ENCODE data around the gene TRMT10B. TPM values are rescaled to one million over a fixed set of nuclear protein-coding genes. Genes with fewer than 3 reads are reported as not detected.
"Not testable (repeated sequence)": the region's sequence is repeated elsewhere in the genome, so short reads cannot be mapped to it uniquely, and the experiment has no call there.

TRMT10B gene
- total and polyA plus RNA-seq, 8 donors, result 2.7 to 10.5 (median 5.1) TPM

DNA sequence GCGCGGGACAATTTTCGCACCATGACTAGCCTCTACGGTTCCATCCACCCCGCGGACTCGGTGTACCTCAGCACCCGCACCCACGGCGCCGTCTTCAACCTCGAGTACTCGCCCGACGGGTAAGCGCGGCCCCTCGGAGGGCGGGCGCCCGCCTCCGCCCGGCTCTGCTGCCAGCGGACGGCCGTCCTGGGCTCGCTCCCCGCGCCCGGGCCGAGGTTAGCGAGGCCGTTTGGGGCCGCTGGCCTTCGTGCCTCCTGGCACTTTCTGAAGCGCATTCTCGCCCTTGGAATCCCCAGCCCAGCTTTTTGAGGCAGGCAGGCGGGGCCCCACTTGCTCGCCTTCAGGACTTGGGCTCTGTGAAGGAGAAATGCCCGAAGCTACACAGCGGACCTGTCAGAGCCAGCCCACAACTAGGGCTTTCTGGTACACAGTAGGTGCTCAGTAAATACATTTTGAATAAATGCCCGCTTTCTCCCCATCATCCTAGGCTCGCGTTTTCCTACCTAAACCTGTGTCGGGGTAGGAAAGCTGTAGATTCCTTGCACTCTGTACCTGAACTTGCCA, 47.8 kb downstream of the TRMT10B start:
- TF ChIP-seq POLR2AphosphoS5 (IDR thresholded peaks at IDR 0.05) (no peak), POLR2A (IDR thresholded peaks at IDR 0.05) (no peak), EP300 (IDR thresholded peaks at IDR 0.05) (no peak), CTCF (IDR thresholded peaks at IDR 0.05) (no peak)
- peak; percentile 37 to 72 for DNase-seq
- Histone ChIP-seq H3K27ac (peak overlapping the region; percentile 89 to 96 (median 91)), H3K9me3 (no peaks in the 10 kb centered on the region), H3K27me3 (no peaks in the 10 kb centered on the region), H3K36me3 (peaks cover 0 to 3% (median 0%) of the 10 kb centered on the region in 4 donors), H3K4me3 (peak overlapping the region; percentile 90 to 98 (median 96)), H3K4me1 (peaks cover 14 to 53% (median 40%) of the 10 kb centered on the region in 4 donors)
- WGBS, 5 donors, result 0 to 5% (median 1%) methylated on average over 11 to 45 of the region's 45 CpGs
- intact Hi-C loops (cut with DNase I; ENCODE audit: low total_unique reads), result no loop called here

- Histone ChIP-seq H3K4me3 (peak overlapping the region; percentile 90 to 98 (median 96)), H3K36me3 (no peaks in the 10 kb centered on the region), H3K27me3 (no peaks in the 10 kb centered on the region), H3K4me1 (peaks cover 14 to 58% (median 40%) of the 10 kb centered on the region in 4 donors), H3K9me3 (no peaks in the 10 kb centered on the region), H3K27ac (peak overlapping the region in 2 of 5 donors; percentile 91 to 96)
- intact Hi-C loops (cut with DNase I; ENCODE audit: low total_unique reads), result no loop called here
- 41 to 50% (median 44%) methylated on average over 10 of the region's 10 CpGs for WGBS, 5 donors
- TF ChIP-seq EP300 (IDR thresholded peaks at IDR 0.05) (no peak), POLR2AphosphoS5 (IDR thresholded peaks at IDR 0.05) (no peak), CTCF (IDR thresholded peaks at IDR 0.05) (no peak), POLR2A (IDR thresholded peaks at IDR 0.05) (no peak)
- DNase-seq, result no peak
These were observed 48.5 kb downstream of the TRMT10B start for GRCh38 chr9:37801959-37802711.

- Histone ChIP-seq H3K27me3 (no peaks in the 10 kb centered on the region), H3K9me3 (no peaks in the 10 kb centered on the region), H3K36me3 (peaks cover 0 to 12% (median 3%) of the 10 kb centered on the region in 4 donors), H3K4me1 (peaks cover 14 to 49% (median 31%) of the 10 kb centered on the region in 4 donors), H3K27ac (no peak overlapping the region), H3K4me3 (no peak overlapping the region)
- TF ChIP-seq EP300 (IDR thresholded peaks at IDR 0.05), result no peak
- TF ChIP-seq POLR2A (IDR thresholded peaks at IDR 0.05), result no peak
- TF ChIP-seq POLR2AphosphoS5 (IDR thresholded peaks at IDR 0.05), result no peak
- no peak for TF ChIP-seq CTCF (IDR thresholded peaks at IDR 0.05)
- DNase-seq, result peak in 1 of 2 donors; percentile 19
- intact Hi-C loops (cut with DNase I; ENCODE audit: low total_unique reads), result no loop called here
- WGBS, 5 donors, result 70 to 75% (median 71%) methylated on average over 4 of the region's 4 CpGs
These were observed 52.7 kb downstream of the TRMT10B start for GRCh38 chr9:37806271-37806670.

DNA sequence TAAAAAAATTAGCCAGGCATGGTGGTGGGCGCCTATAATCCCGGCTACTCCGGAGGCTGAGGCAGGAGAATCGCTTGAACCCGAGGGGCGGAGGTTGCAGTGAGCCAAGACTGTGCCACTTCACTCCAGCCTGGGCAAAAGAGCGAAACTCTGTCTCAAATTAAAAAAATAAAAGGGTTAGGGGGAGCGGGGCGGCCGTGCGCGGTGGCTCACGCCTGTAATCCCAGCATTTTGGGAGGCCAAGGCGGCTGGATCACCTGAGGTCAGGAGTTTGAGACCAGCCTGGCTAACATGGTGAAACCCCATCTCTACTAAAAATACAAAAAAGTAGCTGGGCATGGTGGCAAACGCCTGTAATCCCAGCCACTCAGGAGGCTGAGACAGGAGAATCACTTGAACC, 56.1 kb downstream of the TRMT10B start:
- intact Hi-C loops (cut with DNase I; ENCODE audit: low total_unique reads); H3K27ac ChIP-seq; H3K27me3 ChIP-seq; H3K4me3 ChIP-seq; DNase-seq; H3K9me3 ChIP-seq: not testable (repeated sequence)
- H3K36me3 ChIP-seq, result peaks cover 0 to 12% (median 3%) of the 10 kb centered on the region in 4 donors
- WGBS, 5 donors, result 96 to 99% (median 98%) methylated on average over 15 of the region's 15 CpGs
- H3K4me1 ChIP-seq, result peaks cover 0 to 18% (median 6%) of the 10 kb centered on the region in 4 donors

Data from stomach (tissue), 9 donors.